K562 (cell line): Measurements from ENCODE around the gene RPRD1B. TPM values are rescaled to one million over a fixed set of nuclear protein-coding genes. Genes with fewer than 3 reads are reported as not detected.

ENCODE experiments used
- ETS2 ChIP-seq: IDR thresholded peaks from 2 replicates; pipeline ENCODE4 v1.6.1; 2016; ENCODE audit warnings: borderline replicate concordance, missing genetic modification characterization, mild to moderate bottlenecking, moderate library complexity, missing compliant biosample characterization; ENCODE audit not compliant: poor library complexity, severe bottlenecking
- MED1 ChIP-seq: sonication (generic); formaldehyde crosslinking; IDR thresholded peaks from 2 replicates; pipeline ENCODE4 v1.8.1; 2023; ENCODE audit warnings: missing genetic modification reagents, borderline replicate concordance
- SMARCA4 ChIP-seq: fragments of 450-650 bp; IDR thresholded peaks from 2 replicates; pipeline ENCODE4 v1.6.1; 2016
- TCF7L2 ChIP-seq: fragments of 150-350 bp; IDR thresholded peaks from 2 replicates; pipeline ENCODE4 v1.6.1; 2016; ENCODE audit warnings: low read depth, mild to moderate bottlenecking, low read length, moderate library complexity
- TOE1 ChIP-seq, 2 experiments: fragments of 450-650 bp in 1 of 2; sonication (generic) in 1 of 2; formaldehyde crosslinking in 1 of 2; IDR thresholded peaks; 2 replicates each; pipeline versions ENCODE4 v1.7.1 to v1.8.0; 2016 to 2022; ENCODE audit warnings: borderline replicate concordance in 2 of 2, mild to moderate bottlenecking in 2 of 2, antibody characterized with exemption in 1 of 2, inconsistent platforms in 1 of 2, low read depth in 1 of 2, missing genetic modification reagents in 1 of 2, moderate library complexity in 1 of 2
- polyA plus RNA-seq, 8 experiments: library from polyadenylated mRNA; depleted of rRNA in 4 of 8; stranded (reverse) in 5 of 8; unstranded in 3 of 8; fragments of >200 nt; fragmentation: Nextera tagmentation in 2 of 8; fragmentation: Illumina TruSeq in 1 of 8; extraction: Ambion mirVana in 2 of 8; extraction: Trizol in 1 of 8; gene quantifications; 2 replicates each; pipeline versions ENCODE4 v1.2.1 to v1.2.3, GENCODE V29; 2011 to 2014; ENCODE audit warnings: inconsistent platforms in 1 of 8, missing spikeins in 1 of 8
- total RNA-seq, 7 experiments: library from RNA; depleted of rRNA in 6 of 7; stranded (reverse); fragments of >200 nt in 6 of 7; fragmentation: Illumina TruSeq in 2 of 7; extraction: Trizol in 2 of 7; gene quantifications; 2 replicates each; pipeline versions ENCODE4 v1.2.1 to v1.2.3, GENCODE V29; 2011 to 2021; ENCODE audit warnings: low replicate concordance in 1 of 7
- TF ChIP-seq, protein P1 (sequence below), 2 experiments: fragments of 450-650 bp; IDR thresholded peaks; 2 replicates each; pipeline ENCODE4 v1.6.1; 2016
- TF ChIP-seq, protein P2 (sequence below): fragments of 450-650 bp; IDR thresholded peaks from 2 replicates; pipeline ENCODE4 v1.6.1; 2016; ENCODE audit warnings: mild to moderate bottlenecking, moderate library complexity
- TF ChIP-seq, protein P3 (sequence below): fragments of 250-450 bp; sonication (Bioruptor Pico); IDR thresholded peaks from 2 replicates; pipeline ENCODE4 v1.8.0; 2021; ENCODE audit warnings: mild to moderate bottlenecking, moderate library complexity
- TF ChIP-seq, protein P4 (sequence below): fragments of 250-450 bp; sonication (Bioruptor Pico); IDR thresholded peaks from 2 replicates; pipeline ENCODE4 v1.9.0; 2021; ENCODE audit warnings: mild to moderate bottlenecking, inconsistent platforms

Gene RPRD1B
- total and polyA plus RNA-seq, 9 of the 15 experiments (the other 6 are each of a cell fraction or from before 2014, with no cell fraction given), result 5.5 to 43.0 (median 24.4) TPM

DNA sequence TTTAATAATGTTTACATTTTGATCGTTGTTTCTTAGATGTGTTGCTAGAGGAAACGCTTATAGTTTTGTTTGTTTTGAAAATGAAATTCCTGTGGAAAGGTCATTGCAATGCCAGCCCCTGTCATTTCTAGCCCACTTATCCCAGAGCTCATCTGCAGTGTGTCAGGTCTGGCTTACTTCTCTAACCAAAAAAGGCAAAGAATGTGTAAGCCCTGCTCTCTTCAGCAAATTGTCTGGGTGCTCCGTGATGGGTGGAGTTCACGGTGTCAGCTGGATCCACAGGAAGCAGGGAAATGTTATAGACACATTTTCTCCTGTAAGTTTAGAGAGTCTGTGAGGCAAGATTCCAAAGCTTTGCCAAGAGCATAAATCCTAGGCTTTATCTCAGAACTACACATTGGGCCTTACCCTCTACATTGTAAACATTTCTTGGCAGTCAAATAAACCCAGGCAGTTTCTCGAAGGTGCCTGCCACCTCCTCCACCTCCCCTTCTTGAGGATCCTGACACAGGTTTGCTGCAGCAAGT is 50.9 kb downstream of the RPRD1B start (continued):
- TF ChIP-seq SMARCA4, result peak; percentile 81
- TF ChIP-seq, protein P1, sequence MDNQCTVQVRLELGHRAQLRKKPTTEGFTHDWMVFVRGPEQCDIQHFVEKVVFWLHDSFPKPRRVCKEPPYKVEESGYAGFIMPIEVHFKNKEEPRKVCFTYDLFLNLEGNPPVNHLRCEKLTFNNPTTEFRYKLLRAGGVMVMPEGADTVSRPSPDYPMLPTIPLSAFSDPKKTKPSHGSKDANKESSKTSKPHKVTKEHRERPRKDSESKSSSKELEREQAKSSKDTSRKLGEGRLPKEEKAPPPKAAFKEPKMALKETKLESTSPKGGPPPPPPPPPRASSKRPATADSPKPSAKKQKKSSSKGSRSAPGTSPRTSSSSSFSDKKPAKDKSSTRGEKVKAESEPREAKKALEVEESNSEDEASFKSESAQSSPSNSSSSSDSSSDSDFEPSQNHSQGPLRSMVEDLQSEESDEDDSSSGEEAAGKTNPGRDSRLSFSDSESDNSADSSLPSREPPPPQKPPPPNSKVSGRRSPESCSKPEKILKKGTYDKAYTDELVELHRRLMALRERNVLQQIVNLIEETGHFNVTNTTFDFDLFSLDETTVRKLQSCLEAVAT (IDR thresholded peaks at IDR 0.05), result no peak
- TF ChIP-seq, protein P2, sequence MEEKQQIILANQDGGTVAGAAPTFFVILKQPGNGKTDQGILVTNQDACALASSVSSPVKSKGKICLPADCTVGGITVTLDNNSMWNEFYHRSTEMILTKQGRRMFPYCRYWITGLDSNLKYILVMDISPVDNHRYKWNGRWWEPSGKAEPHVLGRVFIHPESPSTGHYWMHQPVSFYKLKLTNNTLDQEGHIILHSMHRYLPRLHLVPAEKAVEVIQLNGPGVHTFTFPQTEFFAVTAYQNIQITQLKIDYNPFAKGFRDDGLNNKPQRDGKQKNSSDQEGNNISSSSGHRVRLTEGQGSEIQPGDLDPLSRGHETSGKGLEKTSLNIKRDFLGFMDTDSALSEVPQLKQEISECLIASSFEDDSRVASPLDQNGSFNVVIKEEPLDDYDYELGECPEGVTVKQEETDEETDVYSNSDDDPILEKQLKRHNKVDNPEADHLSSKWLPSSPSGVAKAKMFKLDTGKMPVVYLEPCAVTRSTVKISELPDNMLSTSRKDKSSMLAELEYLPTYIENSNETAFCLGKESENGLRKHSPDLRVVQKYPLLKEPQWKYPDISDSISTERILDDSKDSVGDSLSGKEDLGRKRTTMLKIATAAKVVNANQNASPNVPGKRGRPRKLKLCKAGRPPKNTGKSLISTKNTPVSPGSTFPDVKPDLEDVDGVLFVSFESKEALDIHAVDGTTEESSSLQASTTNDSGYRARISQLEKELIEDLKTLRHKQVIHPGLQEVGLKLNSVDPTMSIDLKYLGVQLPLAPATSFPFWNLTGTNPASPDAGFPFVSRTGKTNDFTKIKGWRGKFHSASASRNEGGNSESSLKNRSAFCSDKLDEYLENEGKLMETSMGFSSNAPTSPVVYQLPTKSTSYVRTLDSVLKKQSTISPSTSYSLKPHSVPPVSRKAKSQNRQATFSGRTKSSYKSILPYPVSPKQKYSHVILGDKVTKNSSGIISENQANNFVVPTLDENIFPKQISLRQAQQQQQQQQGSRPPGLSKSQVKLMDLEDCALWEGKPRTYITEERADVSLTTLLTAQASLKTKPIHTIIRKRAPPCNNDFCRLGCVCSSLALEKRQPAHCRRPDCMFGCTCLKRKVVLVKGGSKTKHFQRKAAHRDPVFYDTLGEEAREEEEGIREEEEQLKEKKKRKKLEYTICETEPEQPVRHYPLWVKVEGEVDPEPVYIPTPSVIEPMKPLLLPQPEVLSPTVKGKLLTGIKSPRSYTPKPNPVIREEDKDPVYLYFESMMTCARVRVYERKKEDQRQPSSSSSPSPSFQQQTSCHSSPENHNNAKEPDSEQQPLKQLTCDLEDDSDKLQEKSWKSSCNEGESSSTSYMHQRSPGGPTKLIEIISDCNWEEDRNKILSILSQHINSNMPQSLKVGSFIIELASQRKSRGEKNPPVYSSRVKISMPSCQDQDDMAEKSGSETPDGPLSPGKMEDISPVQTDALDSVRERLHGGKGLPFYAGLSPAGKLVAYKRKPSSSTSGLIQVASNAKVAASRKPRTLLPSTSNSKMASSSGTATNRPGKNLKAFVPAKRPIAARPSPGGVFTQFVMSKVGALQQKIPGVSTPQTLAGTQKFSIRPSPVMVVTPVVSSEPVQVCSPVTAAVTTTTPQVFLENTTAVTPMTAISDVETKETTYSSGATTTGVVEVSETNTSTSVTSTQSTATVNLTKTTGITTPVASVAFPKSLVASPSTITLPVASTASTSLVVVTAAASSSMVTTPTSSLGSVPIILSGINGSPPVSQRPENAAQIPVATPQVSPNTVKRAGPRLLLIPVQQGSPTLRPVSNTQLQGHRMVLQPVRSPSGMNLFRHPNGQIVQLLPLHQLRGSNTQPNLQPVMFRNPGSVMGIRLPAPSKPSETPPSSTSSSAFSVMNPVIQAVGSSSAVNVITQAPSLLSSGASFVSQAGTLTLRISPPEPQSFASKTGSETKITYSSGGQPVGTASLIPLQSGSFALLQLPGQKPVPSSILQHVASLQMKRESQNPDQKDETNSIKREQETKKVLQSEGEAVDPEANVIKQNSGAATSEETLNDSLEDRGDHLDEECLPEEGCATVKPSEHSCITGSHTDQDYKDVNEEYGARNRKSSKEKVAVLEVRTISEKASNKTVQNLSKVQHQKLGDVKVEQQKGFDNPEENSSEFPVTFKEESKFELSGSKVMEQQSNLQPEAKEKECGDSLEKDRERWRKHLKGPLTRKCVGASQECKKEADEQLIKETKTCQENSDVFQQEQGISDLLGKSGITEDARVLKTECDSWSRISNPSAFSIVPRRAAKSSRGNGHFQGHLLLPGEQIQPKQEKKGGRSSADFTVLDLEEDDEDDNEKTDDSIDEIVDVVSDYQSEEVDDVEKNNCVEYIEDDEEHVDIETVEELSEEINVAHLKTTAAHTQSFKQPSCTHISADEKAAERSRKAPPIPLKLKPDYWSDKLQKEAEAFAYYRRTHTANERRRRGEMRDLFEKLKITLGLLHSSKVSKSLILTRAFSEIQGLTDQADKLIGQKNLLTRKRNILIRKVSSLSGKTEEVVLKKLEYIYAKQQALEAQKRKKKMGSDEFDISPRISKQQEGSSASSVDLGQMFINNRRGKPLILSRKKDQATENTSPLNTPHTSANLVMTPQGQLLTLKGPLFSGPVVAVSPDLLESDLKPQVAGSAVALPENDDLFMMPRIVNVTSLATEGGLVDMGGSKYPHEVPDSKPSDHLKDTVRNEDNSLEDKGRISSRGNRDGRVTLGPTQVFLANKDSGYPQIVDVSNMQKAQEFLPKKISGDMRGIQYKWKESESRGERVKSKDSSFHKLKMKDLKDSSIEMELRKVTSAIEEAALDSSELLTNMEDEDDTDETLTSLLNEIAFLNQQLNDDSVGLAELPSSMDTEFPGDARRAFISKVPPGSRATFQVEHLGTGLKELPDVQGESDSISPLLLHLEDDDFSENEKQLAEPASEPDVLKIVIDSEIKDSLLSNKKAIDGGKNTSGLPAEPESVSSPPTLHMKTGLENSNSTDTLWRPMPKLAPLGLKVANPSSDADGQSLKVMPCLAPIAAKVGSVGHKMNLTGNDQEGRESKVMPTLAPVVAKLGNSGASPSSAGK, result no peak
- TF ChIP-seq, protein P3, sequence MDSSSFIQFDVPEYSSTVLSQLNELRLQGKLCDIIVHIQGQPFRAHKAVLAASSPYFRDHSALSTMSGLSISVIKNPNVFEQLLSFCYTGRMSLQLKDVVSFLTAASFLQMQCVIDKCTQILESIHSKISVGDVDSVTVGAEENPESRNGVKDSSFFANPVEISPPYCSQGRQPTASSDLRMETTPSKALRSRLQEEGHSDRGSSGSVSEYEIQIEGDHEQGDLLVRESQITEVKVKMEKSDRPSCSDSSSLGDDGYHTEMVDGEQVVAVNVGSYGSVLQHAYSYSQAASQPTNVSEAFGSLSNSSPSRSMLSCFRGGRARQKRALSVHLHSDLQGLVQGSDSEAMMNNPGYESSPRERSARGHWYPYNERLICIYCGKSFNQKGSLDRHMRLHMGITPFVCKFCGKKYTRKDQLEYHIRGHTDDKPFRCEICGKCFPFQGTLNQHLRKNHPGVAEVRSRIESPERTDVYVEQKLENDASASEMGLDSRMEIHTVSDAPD (CRISPR knock-in tag), result no peak
- TF ChIP-seq ETS2 (tag), result no peak
- TF ChIP-seq, protein P4, sequence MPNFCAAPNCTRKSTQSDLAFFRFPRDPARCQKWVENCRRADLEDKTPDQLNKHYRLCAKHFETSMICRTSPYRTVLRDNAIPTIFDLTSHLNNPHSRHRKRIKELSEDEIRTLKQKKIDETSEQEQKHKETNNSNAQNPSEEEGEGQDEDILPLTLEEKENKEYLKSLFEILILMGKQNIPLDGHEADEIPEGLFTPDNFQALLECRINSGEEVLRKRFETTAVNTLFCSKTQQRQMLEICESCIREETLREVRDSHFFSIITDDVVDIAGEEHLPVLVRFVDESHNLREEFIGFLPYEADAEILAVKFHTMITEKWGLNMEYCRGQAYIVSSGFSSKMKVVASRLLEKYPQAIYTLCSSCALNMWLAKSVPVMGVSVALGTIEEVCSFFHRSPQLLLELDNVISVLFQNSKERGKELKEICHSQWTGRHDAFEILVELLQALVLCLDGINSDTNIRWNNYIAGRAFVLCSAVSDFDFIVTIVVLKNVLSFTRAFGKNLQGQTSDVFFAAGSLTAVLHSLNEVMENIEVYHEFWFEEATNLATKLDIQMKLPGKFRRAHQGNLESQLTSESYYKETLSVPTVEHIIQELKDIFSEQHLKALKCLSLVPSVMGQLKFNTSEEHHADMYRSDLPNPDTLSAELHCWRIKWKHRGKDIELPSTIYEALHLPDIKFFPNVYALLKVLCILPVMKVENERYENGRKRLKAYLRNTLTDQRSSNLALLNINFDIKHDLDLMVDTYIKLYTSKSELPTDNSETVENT (CRISPR knock-in tag), result no peak
- TF ChIP-seq TCF7L2, result no peak
- TF ChIP-seq MED1 (CRISPR knock-in tag), result no peak
- TF ChIP-seq TOE1 (IDR thresholded peaks at IDR 0.05; ENCODE audit: borderline replicate concordance), result no peak
- no peak for TF ChIP-seq TOE1 (CRISPR knock-in tag; IDR thresholded peaks at IDR 0.05; ENCODE audit: borderline replicate concordance, low read depth)
